GM18502 (cell line): ENCODE results near the gene DDRGK1.
"Not testable (repeated sequence)": the region's sequence is repeated elsewhere in the genome, so short reads cannot be mapped to it uniquely, and the experiment has no call there.

Source experiments
- ATAC-seq: cut with Tn5 transposase; IDR thresholded peaks from one replicate; pipeline ENCODE4 v1.9.1; 2021; ENCODE audit warnings: mild to moderate bottlenecking; ENCODE audit not compliant: unreplicated experiment, poor library complexity

Gene DDRGK1

GRCh38 chr20:3189561-3190131 is 14.8 kb downstream of the DDRGK1 start:
- ATAC-seq, result no peak

- no peak for ATAC-seq
These were observed 15.6 kb downstream of the DDRGK1 start for GRCh38 chr20:3188823-3189413.

DNA sequence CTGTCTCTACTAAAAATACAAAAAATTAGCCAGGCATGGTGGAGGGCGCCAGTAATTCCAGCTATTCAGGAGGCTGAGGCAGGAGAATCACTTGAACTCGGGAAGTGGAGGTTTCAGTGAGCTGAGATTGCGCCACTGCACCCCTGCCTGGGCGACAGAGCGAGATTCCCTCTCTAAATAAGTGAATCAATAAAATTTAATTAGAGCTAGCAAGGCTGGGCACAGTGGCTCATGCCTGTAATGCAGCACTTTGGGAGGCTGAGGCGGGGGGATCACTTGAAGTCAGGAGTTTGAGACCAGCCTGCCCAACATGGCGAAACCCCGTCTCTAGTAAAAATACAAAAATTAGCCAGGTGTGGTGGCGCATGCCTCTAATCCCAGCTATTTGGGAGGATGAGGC is 16.6 kb downstream of the DDRGK1 start:
- not testable (repeated sequence) for ATAC-seq

DNA sequence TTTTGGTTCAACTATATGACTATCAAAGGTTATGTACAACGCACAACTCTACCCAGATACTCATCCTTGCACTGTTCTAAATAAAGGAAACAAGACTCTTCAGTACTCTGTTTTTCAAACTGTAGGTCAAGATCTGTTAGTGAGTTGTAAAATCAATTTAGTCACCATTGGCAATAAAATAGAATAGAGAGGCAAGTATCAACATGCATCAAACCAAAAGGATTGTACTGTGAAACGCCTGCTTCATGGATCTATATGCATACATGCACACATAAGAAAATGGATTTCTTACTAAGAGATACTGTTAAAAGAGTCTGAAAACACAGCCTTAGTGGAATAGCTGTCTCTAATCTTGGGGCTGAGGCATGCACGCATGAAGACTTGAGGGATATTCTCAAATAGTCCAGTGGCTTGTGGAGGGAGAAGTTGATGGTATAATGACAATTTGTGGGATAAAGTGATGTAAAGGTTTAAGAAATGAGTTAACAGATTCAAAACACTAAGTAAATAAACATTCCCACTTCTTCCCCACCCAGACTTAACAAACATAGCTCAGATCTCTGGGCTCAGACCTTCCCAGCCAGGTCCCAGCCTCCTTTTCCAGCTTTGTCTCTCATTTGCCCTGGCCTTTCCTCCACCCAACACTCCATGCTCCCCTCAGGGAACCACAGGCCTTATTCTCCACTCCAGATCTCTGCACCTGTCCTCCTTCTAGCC is 20.4 kb downstream of the DDRGK1 start:
- no peak for ATAC-seq

DNA sequence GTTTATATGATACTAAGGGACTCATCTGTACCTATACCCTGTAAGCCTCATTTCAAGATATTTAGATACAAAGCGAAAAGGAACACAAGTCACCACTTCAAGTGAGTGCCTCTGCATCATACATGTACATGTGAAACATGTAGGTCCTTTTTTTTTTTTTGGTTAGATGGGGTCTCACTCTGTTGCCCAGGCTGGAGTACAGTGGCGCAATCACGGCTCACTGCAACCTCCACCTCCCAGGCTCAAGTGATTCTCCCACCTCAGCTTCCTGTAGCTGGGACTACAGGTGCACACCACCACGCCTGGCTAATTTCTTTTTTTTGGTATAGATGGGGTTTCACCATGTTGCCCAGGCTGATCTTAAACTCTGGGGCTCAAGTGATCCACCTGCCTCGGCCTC is 22.1 kb downstream of the DDRGK1 start:
- ATAC-seq, result not testable (repeated sequence)

- ATAC-seq, result no peak
These were observed 23.2 kb downstream of the DDRGK1 start for GRCh38 chr20:3181270-3181669.

- ATAC-seq, result no peak
These were observed 24.2 kb downstream of the DDRGK1 start for GRCh38 chr20:3180319-3180718.

GRCh38 chr20:3177746-3178485 is 26.6 kb downstream of the DDRGK1 start:
- ATAC-seq, result no peak

DNA sequence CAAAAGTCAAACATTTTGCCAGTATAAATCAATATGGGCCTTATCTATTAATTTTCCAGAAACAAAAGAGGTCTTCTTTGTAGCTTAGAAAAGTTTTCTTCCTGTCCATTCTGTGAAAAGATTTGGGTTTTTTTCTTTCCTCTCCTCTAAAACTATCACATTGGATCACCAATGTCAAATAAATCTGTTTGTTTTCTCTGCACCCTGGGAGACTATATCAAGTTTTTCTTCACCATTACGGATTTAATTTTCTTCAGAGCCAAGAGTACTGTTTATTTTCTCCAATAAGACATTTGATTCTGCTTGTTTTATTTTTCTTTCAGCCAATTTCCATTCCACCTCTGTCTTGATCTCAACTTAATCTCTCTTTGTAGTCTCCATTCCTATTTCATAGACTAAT is 29.2 kb downstream of the DDRGK1 start:
- no peak for ATAC-seq

GRCh38 chr20:3174442-3175261 is 29.8 kb downstream of the DDRGK1 start:
- ATAC-seq, result no peak

- ATAC-seq, result peak; percentile 86
These were observed 30.7 kb downstream of the DDRGK1 start for GRCh38 chr20:3173610-3174441.

GRCh38 chr20:3172933-3173609 is 31.4 kb downstream of the DDRGK1 start, which contains the start of gene LZTS3:
TSS of gene LZTS3 (minus strand) at chr20:3173549. CDS start at chr20:3167163, 6,386 bp downstream.
- peak; percentile 49 for ATAC-seq

GRCh38 chr20:3172126-3172932 is 32.2 kb downstream of the DDRGK1 start:
- ATAC-seq, result no peak

DNA sequence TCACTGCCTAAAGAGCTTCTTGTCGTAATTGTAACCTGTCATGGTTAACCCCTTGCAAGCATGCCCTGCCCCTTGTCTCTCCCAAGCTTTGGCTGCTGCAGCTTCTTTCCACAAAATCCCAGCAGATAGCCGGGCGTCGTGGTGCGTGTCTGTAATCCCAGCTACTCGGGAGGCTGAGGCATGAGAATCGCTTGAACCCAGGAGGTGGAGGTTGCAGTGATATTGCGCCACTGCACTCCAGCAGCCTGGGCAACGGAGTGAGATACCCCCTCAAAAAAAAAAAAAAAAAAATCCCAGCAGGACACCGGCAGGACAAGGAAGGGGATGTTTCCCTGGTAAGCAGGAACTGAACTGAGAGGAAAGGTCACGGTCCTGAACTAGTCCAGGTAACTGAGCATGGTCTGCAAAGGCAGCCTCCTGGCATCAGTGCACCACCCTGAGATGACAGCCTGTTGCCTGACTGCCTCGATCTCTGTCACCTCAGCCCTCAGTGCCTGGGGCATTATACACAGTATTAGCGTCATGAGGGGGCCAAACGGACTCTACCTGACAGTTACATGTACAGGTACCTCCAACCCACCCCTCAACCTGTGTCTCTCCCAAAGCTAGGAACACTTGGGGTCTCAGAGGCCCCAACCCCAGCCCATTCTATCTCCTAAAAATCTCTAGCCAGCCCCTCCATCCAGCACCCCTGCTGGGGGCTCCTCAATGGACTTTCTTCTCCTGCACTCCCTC is 32.9 kb downstream of the DDRGK1 start:
- ATAC-seq, result no peak

DNA sequence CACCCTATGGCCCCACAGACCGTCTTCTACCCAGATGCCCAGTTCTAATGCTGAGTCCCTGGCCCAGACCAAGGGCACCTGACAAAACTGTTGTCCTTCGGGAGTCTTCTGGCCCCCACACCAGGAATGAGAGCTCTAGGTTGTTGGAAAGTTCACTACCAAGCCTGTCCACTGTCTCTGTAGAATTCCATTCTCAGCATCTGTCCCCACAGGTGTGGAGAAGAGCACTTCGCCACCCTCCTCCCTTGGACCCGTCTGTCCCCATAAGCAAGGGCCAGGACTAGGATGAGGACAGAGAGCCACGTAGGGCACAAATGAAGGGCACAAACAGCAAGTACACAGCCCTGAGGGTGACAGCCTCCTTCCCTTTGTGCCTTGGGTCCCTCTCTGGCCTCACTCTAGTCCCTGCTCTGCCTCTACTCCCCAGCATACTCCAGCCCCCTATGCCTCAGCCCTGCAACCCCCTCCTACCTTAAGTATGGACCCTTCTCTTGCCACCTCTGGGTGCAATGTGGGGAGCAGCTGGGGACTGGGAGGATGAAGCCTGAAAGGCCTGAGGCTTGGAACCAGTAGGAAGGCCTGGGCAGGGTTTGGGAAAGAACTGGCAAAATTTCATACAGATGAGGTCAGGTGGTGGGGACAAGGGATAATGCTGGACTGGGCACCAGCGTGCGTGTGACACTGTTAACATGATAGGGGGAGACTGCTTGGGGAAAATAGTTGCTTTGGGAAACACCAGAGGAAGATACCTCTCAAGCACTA is 35.5 kb downstream of the DDRGK1 start:
- no peak for ATAC-seq

GRCh38 chr20:3168079-3168828 is 36.2 kb downstream of the DDRGK1 start:
- ATAC-seq, result no peak
